Amygdala (tissue), 56 donors: Measurements from ENCODE around the gene MRAS.

Experiments
- DNase-seq, 56 donors: peaks; one replicate each; lab custom pipeline; 2025; lab: John Stamatoyannopoulos, UW

The MRAS gene

GRCh38 chr3:138347960-138348753 is at the start of gene MRAS:
MRAS (plus strand) TSS chr3:138348579; CDS start chr3:138372884, 24,305 bp downstream.
- DNase-seq = peak in 48 of 56 donors; percentile 18 to 90 (median 62)

- peak in 9 of 56 donors; percentile 6 to 34 (median 15) for DNase-seq
Measured at GRCh38 chr3:138300647-138301046, 47.7 kb upstream of the MRAS start.

DNA sequence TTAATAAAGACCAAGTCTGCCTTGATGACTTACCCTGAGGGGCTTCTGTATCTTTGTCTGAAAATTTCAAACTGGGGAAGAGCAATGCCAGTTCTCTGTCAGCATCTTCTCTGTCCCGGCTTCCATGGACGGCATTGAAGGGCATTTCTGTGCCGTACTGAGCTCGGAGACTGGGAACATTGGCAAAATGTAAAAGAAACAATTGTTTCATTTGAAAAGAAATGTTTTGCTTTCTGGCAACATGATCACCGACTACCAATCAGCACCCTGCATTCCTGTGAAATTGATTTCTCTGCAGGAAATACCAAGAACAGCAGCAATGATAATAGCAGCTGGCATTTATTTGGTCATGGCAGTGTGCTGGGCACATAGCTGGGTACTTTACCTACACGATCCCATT is 44.9 kb upstream of the MRAS start:
- DNase-seq = peak in 13 of 56 donors; percentile 6 to 51 (median 22)

DNA sequence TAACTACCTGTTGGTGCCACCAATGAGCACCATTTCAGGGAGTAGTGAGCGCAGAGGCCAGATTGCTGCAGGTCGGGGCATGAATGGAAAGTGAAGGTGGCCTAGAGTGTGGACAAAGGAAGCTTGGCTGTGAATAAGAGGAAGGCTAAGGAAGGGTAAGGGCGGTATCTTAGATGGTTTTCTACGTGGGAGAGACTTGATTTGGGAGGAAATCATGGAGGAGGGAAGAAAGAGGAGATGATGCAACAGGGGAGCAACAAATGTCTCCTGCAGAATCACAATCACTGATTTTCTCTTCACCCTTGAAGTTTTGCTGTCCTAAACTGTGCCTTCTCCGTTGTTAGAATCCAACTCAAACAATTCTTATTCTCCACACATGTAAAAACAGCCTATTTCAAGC is 40.5 kb upstream of the MRAS start:
- DNase-seq = no peak

DNA sequence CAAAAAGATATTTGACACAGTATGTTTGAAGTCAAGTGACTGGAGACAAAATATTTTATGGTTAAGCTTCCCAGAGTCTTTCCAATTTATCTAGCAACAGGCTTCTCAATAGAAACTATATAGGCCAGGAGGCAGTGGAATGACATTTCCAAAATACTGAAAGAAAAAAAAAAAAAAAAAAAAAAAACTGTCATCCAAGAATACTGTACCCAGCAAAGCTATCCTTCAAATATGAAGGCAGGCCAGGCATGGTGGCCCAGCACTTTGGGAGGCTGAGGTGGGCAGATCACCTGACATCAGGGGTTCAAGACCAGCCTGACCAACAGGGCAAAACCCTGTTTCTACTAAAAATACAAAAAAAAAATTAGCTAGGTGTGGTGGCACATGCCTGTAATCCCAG is 39.6 kb upstream of the MRAS start:
- no peak for DNase-seq

DNA sequence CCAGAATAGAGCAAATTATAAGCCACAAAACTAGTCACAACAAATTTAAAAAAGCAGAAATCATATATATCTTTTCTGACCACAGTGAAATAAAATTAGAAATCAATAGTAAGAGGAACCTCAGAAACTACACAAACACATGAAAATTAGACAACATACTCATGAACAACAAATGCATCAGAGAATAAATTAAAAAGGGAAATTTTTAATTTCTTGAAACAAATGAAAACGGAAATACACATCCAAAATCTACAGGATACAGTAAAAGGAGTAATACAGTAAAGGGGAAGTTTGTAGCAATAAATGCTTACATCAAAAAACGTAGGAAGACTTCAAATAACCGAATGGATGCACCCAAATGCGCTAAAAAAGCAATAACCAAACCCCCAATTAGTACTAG is 37.9 kb upstream of the MRAS start:
- DNase-seq = no peak

DNA sequence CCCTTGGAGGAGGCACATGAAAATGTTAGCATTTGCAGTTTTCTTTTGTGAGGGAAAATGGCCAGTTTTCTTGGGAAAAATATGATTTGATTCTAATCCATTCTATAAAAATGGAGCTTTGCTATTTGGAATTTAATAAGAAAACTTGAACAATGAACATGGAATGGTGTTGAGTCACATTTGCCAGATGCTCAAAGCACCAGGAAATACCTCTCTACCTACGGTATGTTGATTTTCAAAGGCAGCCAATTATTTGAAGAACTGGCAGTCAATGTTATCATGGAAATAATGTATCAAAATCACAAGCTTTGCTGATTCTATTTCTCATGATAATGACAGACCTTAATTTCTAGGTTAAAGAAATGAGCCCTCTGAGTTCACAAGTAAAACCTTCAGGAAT is 33.6 kb upstream of the MRAS start:
- DNase-seq = no peak

DNA sequence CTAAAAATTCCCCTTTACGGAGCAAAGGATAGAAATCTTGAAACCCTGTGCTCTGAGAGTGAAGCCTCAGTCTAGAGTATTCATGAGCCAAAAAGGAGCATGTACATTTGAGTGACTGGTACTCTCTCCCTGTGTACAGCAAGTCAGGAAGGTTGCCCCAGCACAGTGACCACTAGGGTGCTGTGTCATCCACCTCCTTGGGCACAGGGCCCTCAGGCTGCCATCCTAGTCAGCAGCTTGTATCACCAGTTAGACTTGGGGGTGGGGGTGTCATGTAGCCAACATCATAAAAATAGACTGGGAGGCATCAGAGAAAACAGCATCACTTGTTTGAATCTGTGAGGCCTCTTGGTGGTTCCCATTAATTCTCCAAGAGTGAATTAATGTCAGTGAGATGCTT is 30.7 kb upstream of the MRAS start:
- DNase-seq = no peak

DNA sequence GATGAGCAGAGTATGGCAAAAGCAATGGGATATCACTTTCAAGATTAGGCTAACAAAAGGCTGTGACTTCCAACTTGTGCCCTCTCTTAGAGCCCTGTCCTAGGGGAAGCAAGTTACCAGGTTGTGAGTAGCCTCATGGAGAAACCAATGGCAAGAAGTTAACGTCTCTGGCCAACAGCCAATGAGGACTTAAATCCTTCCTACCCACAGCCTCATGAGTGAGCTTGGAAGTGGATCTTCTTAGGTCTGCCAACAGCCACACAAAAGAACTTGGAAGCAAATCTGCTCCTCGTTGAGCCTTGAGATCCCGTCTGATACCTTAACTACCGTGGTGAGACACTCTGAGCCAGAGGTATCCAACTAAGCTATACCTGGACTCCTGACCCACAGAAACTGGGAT is 24.4 kb upstream of the MRAS start:
- no peak for DNase-seq

DNA sequence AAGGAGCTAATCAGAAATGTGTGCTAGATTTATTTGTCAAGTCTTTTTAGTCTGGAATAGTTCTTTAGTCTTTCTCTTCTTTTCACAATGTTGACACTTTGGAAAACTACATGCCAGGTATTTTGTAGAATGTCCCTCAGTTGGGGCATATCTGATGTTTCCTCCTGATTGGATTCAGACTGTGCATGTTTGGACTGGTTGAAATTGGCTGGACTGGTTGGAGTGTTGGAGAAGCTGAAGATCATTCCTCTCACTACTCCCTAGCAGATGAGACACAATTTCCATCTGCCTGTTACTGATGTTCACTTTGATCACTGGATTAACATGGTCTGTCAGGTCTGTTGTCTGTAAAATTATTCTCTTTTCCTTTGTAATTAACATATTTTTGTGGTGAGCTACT is 22.4 kb upstream of the MRAS start:
- DNase-seq = no peak

GRCh38 chr3:138326866-138327595 is 21.3 kb upstream of the MRAS start:
- no peak for DNase-seq

- no peak for DNase-seq
Measured at GRCh38 chr3:138327831-138328230, 20.5 kb upstream of the MRAS start.

- no peak for DNase-seq
Measured at GRCh38 chr3:138328341-138328740, 20.0 kb upstream of the MRAS start.

- DNase-seq = peak in 54 of 56 donors; percentile 20 to 91 (median 78)
Measured at GRCh38 chr3:138329127-138329983, 19.0 kb upstream of the MRAS start, which contains the start of gene NME9. NME9 (minus strand) TSS chr3:138329851; CDS start chr3:138329335, 516 bp downstream.

GRCh38 chr3:138329984-138330293 is 18.4 kb upstream of the MRAS start:
- DNase-seq = no peak

DNA sequence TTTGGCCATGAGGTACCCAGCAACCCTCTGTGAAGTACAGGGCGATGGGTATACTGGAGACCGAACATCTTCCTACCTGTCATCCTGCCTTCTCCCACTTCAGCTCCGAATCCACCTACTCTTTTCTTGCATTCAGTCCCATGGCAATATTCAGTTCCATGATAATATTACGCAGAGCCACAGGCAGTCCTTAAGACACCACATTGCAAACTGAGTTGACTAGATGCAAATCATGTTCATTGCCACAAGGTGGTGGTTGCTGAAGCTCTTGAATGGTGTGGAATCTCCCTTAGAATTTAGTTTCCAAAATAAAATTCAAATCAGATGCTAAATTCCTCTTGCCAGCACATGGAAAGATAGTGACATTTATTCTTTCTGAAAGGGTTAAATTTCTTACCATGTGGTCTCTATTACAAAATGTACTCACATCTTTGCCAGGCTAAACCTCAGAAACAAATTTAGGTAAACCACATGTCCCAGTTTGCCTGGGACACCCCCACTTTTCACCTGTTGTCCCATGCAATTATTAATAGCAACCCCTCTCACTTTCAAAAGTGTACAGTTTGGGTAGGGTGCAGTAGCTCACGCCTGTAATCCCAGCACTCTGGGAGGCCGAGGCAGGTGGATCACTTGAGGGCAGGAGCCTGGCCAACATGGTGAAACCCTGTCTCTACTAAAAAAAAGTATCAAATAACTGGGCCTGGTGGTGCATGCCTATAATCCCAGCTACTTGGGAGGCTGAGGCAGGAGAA is 17.1 kb upstream of the MRAS start:
- no peak for DNase-seq

DNA sequence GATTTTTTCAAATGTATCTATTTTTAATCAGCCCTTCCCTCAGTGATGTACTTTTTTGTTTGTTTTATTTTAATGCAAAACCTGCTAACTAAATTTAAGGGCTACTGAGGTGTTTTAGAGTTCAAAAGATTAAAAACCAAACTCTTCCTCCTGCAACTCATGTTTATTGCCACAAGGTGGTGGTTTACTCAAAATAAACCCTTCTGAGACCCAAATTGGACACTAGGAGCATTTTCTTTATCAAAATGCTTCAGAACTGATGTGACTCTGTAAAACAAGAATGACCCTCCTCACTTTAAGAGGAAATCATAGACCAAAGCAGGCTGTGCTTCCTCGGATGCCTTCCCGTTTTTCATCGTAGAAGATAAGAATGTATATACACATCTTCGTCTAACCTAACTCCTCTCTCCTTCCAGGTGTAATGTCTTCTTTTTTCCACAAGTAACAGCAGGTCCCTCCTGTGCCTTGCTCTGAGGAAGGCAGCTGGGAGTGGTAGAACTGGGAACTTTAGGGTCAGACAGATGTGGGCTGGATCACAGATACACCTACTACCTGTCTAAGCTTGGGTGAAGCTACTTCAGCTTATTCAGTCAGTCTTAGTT is 15.8 kb upstream of the MRAS start:
- no peak for DNase-seq

DNA sequence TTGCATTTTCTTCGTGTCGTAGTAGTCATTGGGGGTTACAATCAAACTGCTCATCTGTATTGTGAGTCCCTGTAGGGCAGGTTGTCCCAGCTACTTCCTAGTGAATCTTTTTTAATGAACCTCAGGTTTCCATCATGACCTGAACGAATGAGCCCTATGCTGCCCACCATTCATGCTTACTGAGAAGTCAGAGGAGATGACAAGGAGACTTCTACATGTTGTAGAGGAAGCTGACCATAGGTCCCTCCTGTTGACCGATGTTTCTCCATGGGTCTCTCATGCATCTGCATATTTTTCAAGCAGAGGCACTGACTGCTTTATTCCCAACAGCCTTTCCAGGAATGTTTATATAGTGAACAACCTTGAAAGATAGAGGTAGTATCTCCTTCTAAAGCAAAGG is 13.8 kb upstream of the MRAS start:
- DNase-seq = no peak

DNA sequence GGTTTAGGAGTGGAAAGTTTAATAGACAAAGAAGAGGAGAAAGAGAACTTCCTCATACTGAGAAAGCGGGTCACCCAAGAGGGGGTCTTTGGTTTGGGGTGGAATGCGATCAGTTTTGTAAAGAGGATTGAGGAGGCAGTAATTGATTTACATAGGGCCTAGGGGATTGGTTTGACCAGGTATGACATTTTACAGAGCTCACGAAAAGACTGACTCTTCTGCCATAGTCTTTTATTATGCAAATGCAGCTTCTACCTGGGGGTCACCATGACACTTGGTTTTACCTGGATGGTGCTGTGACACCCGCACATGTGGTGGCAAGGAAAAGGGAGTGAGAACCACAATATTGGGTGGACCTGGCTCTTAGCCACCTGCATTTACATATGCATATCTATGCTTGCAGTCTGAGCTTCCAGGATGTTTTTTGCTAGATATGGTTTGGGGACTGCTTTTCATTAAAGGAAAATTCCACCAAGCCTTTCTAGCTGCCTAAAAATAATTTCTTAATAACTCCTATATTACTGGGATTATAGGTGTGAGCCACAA is 11.9 kb upstream of the MRAS start:
- no peak for DNase-seq

- DNase-seq = no peak
Measured at GRCh38 chr3:138338244-138338643, 10.1 kb upstream of the MRAS start.
